K562 (cell line): Measurements from ENCODE around the gene CD300A. TPM values are rescaled to one million over a fixed set of nuclear protein-coding genes. Genes with fewer than 3 reads are reported as not detected.
A peak's percentile ranks its signal among the peaks of the same experiment; 100 is the strongest.

ENCODE experiments used
- FOXM1 ChIP-seq, 2 experiments: fragments of 450-650 bp in 1 of 2; sonication (generic) in 1 of 2; formaldehyde crosslinking in 1 of 2; IDR thresholded peaks; 2 replicates each; pipeline versions ENCODE4 v1.6.1 to v1.9.0; 2017 to 2022; ENCODE audit warnings: low read depth in 2 of 2, mild to moderate bottlenecking in 2 of 2, missing genetic modification reagents in 1 of 2, moderate library complexity in 1 of 2
- NR2C2 ChIP-seq, 2 experiments: fragments of 200-800 bp in 1 of 2; sonication (Bioruptor generic) in 1 of 2; sonication (generic) in 1 of 2; formaldehyde crosslinking in 1 of 2; IDR thresholded peaks; 2 replicates each; pipeline versions ENCODE4 v1.6.1 to v1.8.0; 2016 to 2022; ENCODE audit warnings: mild to moderate bottlenecking in 1 of 2, missing compliant biosample characterization in 1 of 2, missing genetic modification characterization in 1 of 2, missing genetic modification reagents in 1 of 2
- PRPF4 ChIP-seq: fragments of 200-400 bp; formaldehyde crosslinking; IDR thresholded peaks from one replicate; pipeline ENCODE4 v1.6.1; 2017; ENCODE audit warnings: low read length, low read depth, mild to moderate bottlenecking; ENCODE audit not compliant: insufficient read depth, poor library complexity, severe bottlenecking
- SMC3 ChIP-seq: conservative IDR thresholded peaks from 2 replicates; pipeline ENCODE4 v1.6.1; 2011; ENCODE audit warnings: low read depth, low read length, improper control_type of control experiment; ENCODE audit not compliant: insufficient read depth
- ZNF175 ChIP-seq: fragments of 200-800 bp; sonication (Bioruptor generic); IDR thresholded peaks from 2 replicates; pipeline ENCODE4 v1.6.1; 2016; ENCODE audit warnings: low read depth, mild to moderate bottlenecking, missing genetic modification characterization, missing compliant biosample characterization
- ZNF324 ChIP-seq: fragments of 250-450 bp; sonication (Bioruptor Pico); IDR thresholded peaks from 2 replicates; pipeline ENCODE4 v1.4.0; 2020; ENCODE audit warnings: mild to moderate bottlenecking
- ZNF436 ChIP-seq: fragments of 250-450, 450-650 bp; sonication (Bioruptor Pico); formaldehyde crosslinking; IDR thresholded peaks from 2 replicates; pipeline ENCODE4 v1.7.0; 2020; ENCODE audit warnings: mild to moderate bottlenecking
- ZNF592 ChIP-seq: fragments of 450-650 bp; IDR thresholded peaks from 2 replicates; pipeline ENCODE4 v1.6.1; 2017; ENCODE audit warnings: antibody characterized with exemption, mild to moderate bottlenecking
- ZNF76 ChIP-seq: fragments of 250-450 bp; sonication (Bioruptor Pico); IDR thresholded peaks from 2 replicates; pipeline ENCODE4 v1.4.0; 2020; ENCODE audit warnings: mild to moderate bottlenecking, moderate library complexity, borderline replicate concordance
- polyA plus RNA-seq, 8 experiments: library from polyadenylated mRNA; depleted of rRNA in 4 of 8; stranded (reverse) in 5 of 8; unstranded in 3 of 8; fragments of >200 nt; fragmentation: Nextera tagmentation in 2 of 8; fragmentation: Illumina TruSeq in 1 of 8; extraction: Ambion mirVana in 2 of 8; extraction: Trizol in 1 of 8; gene quantifications; 2 replicates each; pipeline versions ENCODE4 v1.2.1 to v1.2.3, GENCODE V29; 2011 to 2014; ENCODE audit warnings: inconsistent platforms in 1 of 8, missing spikeins in 1 of 8
- total RNA-seq, 7 experiments: library from RNA; depleted of rRNA in 6 of 7; stranded (reverse); fragments of >200 nt in 6 of 7; fragmentation: Illumina TruSeq in 2 of 7; extraction: Trizol in 2 of 7; gene quantifications; 2 replicates each; pipeline versions ENCODE4 v1.2.1 to v1.2.3, GENCODE V29; 2011 to 2021; ENCODE audit warnings: low replicate concordance in 1 of 7
- TF ChIP-seq, protein P1 (sequence below): fragments of 250-450 bp; sonication (Bioruptor Pico); IDR thresholded peaks from 2 replicates; pipeline ENCODE4 v1.5.1; 2021; ENCODE audit warnings: mild to moderate bottlenecking
- TF ChIP-seq, protein P2 (sequence below), 2 experiments: IDR thresholded peaks; 2 replicates each; pipeline ENCODE4 v1.6.1; 2012; ENCODE audit warnings: improper control_type of control experiment in 2 of 2, low read depth in 2 of 2, low read length in 2 of 2, borderline replicate concordance in 1 of 2
- TF ChIP-seq, protein P3 (sequence below): sonication (generic); formaldehyde crosslinking; IDR thresholded peaks from 2 replicates; pipeline ENCODE4 v1.8.0; 2023; ENCODE audit warnings: mild to moderate bottlenecking, missing genetic modification reagents
- TF ChIP-seq, protein P4 (sequence below), 2 experiments: fragments of 200-800 bp in 1 of 2; sonication (Bioruptor generic) in 1 of 2; sonication (generic) in 1 of 2; formaldehyde crosslinking in 1 of 2; IDR thresholded peaks in 1 of 2; conservative IDR thresholded peaks in 1 of 2; 2 replicates each; pipeline versions ENCODE4 v1.5.0 to v1.6.1; 2016 to 2020; ENCODE audit warnings: missing compliant biosample characterization in 1 of 2, missing genetic modification characterization in 1 of 2, missing genetic modification reagents in 1 of 2

The CD300A gene
- total and polyA plus RNA-seq, 9 of the 15 experiments (the other 6 are each of a cell fraction or from before 2014, with no cell fraction given), result 0.21 to 1.7 (median 0.41) TPM; not detected in 1

- TF ChIP-seq, protein P1, sequence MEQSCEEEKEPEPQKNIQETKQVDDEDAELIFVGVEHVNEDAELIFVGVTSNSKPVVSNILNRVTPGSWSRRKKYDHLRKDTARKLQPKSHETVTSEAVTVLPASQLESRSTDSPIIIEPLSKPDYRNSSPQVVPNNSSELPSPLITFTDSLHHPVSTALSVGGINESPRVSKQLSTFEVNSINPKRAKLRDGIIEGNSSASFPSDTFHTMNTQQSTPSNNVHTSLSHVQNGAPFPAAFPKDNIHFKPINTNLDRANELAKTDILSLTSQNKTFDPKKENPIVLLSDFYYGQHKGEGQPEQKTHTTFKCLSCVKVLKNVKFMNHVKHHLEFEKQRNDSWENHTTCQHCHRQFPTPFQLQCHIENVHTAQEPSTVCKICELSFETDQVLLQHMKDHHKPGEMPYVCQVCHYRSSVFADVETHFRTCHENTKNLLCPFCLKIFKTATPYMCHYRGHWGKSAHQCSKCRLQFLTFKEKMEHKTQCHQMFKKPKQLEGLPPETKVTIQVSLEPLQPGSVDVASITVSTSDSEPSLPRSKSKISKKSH, result no peak
- no peak for TF ChIP-seq ZNF76
- no peak for TF ChIP-seq PRPF4
- TF ChIP-seq ZNF592, result no peak
- TF ChIP-seq, protein P2, sequence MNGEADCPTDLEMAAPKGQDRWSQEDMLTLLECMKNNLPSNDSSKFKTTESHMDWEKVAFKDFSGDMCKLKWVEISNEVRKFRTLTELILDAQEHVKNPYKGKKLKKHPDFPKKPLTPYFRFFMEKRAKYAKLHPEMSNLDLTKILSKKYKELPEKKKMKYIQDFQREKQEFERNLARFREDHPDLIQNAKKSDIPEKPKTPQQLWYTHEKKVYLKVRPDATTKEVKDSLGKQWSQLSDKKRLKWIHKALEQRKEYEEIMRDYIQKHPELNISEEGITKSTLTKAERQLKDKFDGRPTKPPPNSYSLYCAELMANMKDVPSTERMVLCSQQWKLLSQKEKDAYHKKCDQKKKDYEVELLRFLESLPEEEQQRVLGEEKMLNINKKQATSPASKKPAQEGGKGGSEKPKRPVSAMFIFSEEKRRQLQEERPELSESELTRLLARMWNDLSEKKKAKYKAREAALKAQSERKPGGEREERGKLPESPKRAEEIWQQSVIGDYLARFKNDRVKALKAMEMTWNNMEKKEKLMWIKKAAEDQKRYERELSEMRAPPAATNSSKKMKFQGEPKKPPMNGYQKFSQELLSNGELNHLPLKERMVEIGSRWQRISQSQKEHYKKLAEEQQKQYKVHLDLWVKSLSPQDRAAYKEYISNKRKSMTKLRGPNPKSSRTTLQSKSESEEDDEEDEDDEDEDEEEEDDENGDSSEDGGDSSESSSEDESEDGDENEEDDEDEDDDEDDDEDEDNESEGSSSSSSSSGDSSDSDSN (IDR thresholded peaks at IDR 0.05; ENCODE audit: borderline replicate concordance in 1 of 2, low read depth in 2 of 2, low read length in 2 of 2), result no peak
- TF ChIP-seq, protein P3, sequence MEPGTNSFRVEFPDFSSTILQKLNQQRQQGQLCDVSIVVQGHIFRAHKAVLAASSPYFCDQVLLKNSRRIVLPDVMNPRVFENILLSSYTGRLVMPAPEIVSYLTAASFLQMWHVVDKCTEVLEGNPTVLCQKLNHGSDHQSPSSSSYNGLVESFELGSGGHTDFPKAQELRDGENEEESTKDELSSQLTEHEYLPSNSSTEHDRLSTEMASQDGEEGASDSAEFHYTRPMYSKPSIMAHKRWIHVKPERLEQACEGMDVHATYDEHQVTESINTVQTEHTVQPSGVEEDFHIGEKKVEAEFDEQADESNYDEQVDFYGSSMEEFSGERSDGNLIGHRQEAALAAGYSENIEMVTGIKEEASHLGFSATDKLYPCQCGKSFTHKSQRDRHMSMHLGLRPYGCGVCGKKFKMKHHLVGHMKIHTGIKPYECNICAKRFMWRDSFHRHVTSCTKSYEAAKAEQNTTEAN (CRISPR knock-in tag), result no peak
- no peak for TF ChIP-seq SMC3
- TF ChIP-seq, protein P4, sequence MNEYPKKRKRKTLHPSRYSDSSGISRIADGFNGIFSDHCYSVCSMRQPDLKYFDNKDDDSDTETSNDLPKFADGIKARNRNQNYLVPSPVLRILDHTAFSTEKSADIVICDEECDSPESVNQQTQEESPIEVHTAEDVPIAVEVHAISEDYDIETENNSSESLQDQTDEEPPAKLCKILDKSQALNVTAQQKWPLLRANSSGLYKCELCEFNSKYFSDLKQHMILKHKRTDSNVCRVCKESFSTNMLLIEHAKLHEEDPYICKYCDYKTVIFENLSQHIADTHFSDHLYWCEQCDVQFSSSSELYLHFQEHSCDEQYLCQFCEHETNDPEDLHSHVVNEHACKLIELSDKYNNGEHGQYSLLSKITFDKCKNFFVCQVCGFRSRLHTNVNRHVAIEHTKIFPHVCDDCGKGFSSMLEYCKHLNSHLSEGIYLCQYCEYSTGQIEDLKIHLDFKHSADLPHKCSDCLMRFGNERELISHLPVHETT (CRISPR knock-in tag; conservative IDR thresholded peaks at IDR 0.05 in 1 of 2, IDR thresholded peaks at IDR 0.05 in 1 of 2), result peak in 1 of 2 experiments; percentile 39; a peak in 2 of 4 replicates
- peak; percentile 86 for TF ChIP-seq NR2C2 (CRISPR knock-in tag; IDR thresholded peaks at IDR 0.05)
- no peak for TF ChIP-seq NR2C2 (tag; IDR thresholded peaks at IDR 0.05)
- no peak for TF ChIP-seq FOXM1 (IDR thresholded peaks at IDR 0.05; ENCODE audit: low read depth)
- no peak for TF ChIP-seq FOXM1 (CRISPR knock-in tag; IDR thresholded peaks at IDR 0.05; ENCODE audit: low read depth)
- TF ChIP-seq ZNF175 (CRISPR knock-in tag), result no peak
- no peak for TF ChIP-seq ZNF436 (CRISPR knock-in tag)
- TF ChIP-seq ZNF324, result no peak
These were observed 48.3 kb downstream of the CD300A start (continued) for GRCh38 chr17:74514632-74515334.
